Measurements from ENCODE around the gene TWIST2.

TWIST2 gene

GRCh38 chr2:238854246-238854645 is 6.4 kb downstream of the TWIST2 start:
- TF ChIP-seq YY1 (IDR thresholded peaks at IDR 0.05; ENCODE audit: low read depth): no peak
- no peak for TF ChIP-seq REST (IDR thresholded peaks at IDR 0.05; ENCODE audit: low read depth)
- no peak for TF ChIP-seq ZBTB7A (IDR thresholded peaks at IDR 0.05; ENCODE audit: low read depth)
- no peak for TF ChIP-seq TAF1 (IDR thresholded peaks at IDR 0.05; ENCODE audit: low read depth)
- TF ChIP-seq USF1 (IDR thresholded peaks at IDR 0.05): no peak
- no peak for TF ChIP-seq NFIC (IDR thresholded peaks at IDR 0.05)
- TF ChIP-seq CEBPB (IDR thresholded peaks at IDR 0.05): no peak
- TF ChIP-seq TEAD4 (IDR thresholded peaks at IDR 0.05): no peak

GRCh38 chr2:238854699-238855229 is 6.9 kb downstream of the TWIST2 start:
- TF ChIP-seq ZBTB7A (IDR thresholded peaks at IDR 0.05; ENCODE audit: low read depth) (no peak), EP300 (IDR thresholded peaks at IDR 0.05; ENCODE audit: borderline replicate concordance) (no peak), TAF1 (IDR thresholded peaks at IDR 0.05; ENCODE audit: low read depth) (no peak), RAD21 (IDR thresholded peaks at IDR 0.05; ENCODE audit: low read depth) (no peak), REST (IDR thresholded peaks at IDR 0.05; ENCODE audit: low read depth) (no peak), YY1 (IDR thresholded peaks at IDR 0.05; ENCODE audit: low read depth) (no peak), CEBPB (IDR thresholded peaks at IDR 0.05) (no peak), USF1 (IDR thresholded peaks at IDR 0.05) (no peak), NFIC (IDR thresholded peaks at IDR 0.05) (no peak), FOXM1 (IDR thresholded peaks at IDR 0.05; ENCODE audit: borderline replicate concordance, low read depth) (no peak), TCF12 (IDR thresholded peaks at IDR 0.05; ENCODE audit: low read depth) (no peak), MAX (IDR thresholded peaks at IDR 0.05) (no peak), TEAD4 (IDR thresholded peaks at IDR 0.05) (no peak), CREB1 (IDR thresholded peaks at IDR 0.05; ENCODE audit: low read depth) (no peak), EGR1 (IDR thresholded peaks at IDR 0.05) (no peak)

GRCh38 chr2:238855299-238855698 is 7.4 kb downstream of the TWIST2 start:
- no peak for TF ChIP-seq USF1 (IDR thresholded peaks at IDR 0.05)
- TF ChIP-seq RAD21 (IDR thresholded peaks at IDR 0.05; ENCODE audit: low read depth): no peak

GRCh38 chr2:238855891-238856580 is 8.2 kb downstream of the TWIST2 start:
- no peak for TF ChIP-seq FOXM1 (IDR thresholded peaks at IDR 0.05; ENCODE audit: borderline replicate concordance, low read depth)
- TF ChIP-seq CREB1 (IDR thresholded peaks at IDR 0.05; ENCODE audit: low read depth): no peak
- TF ChIP-seq NFIC (IDR thresholded peaks at IDR 0.05): no peak
- TF ChIP-seq TCF12 (IDR thresholded peaks at IDR 0.05; ENCODE audit: low read depth): no peak
- TF ChIP-seq EP300 (IDR thresholded peaks at IDR 0.05; ENCODE audit: borderline replicate concordance): no peak
- TF ChIP-seq YY1 (IDR thresholded peaks at IDR 0.05; ENCODE audit: low read depth): no peak
- no peak for TF ChIP-seq REST (IDR thresholded peaks at IDR 0.05; ENCODE audit: low read depth)
- no peak for TF ChIP-seq MAX (IDR thresholded peaks at IDR 0.05)
- no peak for TF ChIP-seq TAF1 (IDR thresholded peaks at IDR 0.05; ENCODE audit: low read depth)
